ENCODE results near the gene CTNNBL1. TPM values are rescaled to one million over a fixed set of nuclear protein-coding genes. Genes with fewer than 3 reads are reported as not detected.

Gene CTNNBL1
- total and polyA plus RNA-seq, 3 donors from 2014 or later, result 50.4 to 119 (median 61.0) TPM

DNA sequence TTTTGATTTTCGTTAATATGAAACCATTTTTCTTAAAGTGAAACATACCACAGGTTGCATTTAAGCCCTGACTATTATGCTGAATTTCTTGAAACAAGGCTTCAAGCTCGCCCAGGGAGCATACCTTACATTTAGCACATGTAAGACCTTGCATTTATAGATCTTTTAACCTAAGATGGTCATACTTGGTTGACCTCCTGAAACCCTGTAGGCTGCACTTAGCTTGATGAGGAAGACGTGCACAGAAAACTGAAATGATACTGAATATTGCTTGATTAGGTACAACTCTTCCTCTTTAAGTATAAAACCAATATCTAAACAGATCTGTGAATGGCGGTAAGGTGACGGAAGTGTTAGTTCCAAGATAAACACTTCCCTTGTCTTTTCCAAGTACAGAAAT lies 82.2 kb downstream of the CTNNBL1 start:
- Histone ChIP-seq H3K4me1 (no peaks in the 10 kb centered on the region), H3K4me3 (no peak overlapping the region), H3K27me3 (no peaks in the 10 kb centered on the region), H3K36me3 (ENCODE audit: low read depth, missing control alignments) (no peaks in the 10 kb centered on the region), H3K27ac (no peak overlapping the region), H3K9me3 (no peaks in the 10 kb centered on the region)
- TF ChIP-seq, protein P1, sequence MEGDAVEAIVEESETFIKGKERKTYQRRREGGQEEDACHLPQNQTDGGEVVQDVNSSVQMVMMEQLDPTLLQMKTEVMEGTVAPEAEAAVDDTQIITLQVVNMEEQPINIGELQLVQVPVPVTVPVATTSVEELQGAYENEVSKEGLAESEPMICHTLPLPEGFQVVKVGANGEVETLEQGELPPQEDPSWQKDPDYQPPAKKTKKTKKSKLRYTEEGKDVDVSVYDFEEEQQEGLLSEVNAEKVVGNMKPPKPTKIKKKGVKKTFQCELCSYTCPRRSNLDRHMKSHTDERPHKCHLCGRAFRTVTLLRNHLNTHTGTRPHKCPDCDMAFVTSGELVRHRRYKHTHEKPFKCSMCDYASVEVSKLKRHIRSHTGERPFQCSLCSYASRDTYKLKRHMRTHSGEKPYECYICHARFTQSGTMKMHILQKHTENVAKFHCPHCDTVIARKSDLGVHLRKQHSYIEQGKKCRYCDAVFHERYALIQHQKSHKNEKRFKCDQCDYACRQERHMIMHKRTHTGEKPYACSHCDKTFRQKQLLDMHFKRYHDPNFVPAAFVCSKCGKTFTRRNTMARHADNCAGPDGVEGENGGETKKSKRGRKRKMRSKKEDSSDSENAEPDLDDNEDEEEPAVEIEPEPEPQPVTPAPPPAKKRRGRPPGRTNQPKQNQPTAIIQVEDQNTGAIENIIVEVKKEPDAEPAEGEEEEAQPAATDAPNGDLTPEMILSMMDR (IDR thresholded peaks at IDR 0.05), result no peak
- TF ChIP-seq POLR2A (IDR thresholded peaks at IDR 0.05), result no peak
- 95% methylated on average over 5 of the region's 5 CpGs for WGBS, 2 donors
- DNase-seq, result no peak
- intact Hi-C loops (cut with DNase I; ENCODE audit: low total_unique reads), result no loop called here

DNA sequence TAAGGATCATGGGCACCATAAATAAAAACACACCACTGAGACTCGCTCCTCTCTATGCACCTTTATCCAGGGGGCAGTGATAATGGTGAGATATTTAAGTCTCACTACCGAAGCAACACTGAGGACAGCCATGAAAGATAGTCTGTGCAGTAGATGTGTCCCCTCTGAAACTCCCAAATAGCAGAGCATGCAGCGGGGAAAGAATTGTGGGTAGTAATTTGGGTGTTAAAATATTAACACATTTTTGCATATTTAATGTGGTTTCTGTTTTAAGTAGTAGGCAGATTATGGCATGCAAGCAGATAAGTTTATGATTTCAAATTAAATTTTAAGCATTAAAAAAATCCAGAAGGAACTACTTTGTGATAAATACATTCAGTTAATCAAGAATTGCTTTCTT lies 82.7 kb downstream of the CTNNBL1 start:
- DNase-seq, result no peak
- no peaks in the 10 kb centered on the region for H3K36me3 ChIP-seq (ENCODE audit: low read depth, missing control alignments)
- WGBS, 2 donors, result 95% methylated on average over 3 of the region's 3 CpGs
- no peak overlapping the region for H3K27ac ChIP-seq
- no peaks in the 10 kb centered on the region for H3K4me1 ChIP-seq
- TF ChIP-seq, protein P1 (IDR thresholded peaks at IDR 0.05), result no peak
- no peak for TF ChIP-seq POLR2A (IDR thresholded peaks at IDR 0.05)
- H3K4me3 ChIP-seq, result no peak overlapping the region
- H3K27me3 ChIP-seq, result no peaks in the 10 kb centered on the region
- H3K9me3 ChIP-seq, result no peaks in the 10 kb centered on the region
- intact Hi-C loops (cut with DNase I; ENCODE audit: low total_unique reads), result no loop called here

DNA sequence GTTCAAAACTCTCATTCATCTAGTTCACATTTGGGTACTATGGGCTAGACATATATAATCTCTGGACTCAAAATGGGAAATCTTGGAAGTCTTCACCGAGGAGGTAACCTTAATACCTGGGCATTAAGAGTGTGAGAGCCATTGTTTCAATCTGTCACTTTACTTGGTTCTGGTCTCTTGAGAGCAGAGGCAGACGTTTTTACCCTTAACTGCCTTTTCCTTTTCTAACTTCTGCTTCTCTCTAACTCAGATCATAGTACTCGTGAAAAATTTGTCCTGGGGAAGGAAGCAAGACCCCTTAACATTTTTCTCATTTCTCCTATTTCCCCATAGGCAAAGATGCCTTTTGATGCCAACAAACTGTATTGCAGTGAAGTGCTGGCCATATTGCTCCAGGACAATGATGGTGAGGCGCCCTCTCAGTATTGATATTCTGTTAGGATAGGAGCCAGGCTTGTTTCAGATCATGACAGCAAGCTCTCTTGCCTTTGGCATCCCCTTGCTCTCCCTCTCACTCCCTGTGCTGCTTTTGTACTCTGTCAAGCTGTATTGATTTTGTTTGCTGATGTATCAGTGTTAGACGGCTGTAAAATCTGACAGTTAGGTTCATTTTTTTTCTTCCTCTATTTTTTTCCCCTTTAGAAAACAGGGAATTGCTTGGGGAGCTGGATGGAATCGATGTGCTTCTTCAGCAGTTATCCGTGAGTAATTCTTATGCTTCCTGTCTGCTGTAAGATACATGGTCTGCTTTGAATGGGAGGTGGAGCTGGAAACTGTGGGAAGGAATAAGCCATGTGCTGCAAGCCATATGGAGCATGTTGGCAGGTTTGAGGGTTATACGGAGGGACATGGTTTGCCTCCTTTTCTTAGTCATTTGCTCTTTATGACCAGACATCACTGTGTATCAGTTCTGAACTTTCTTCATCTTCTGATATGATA lies 83.5 kb downstream of the CTNNBL1 start:
- Histone ChIP-seq H3K9me3 (no peaks in the 10 kb centered on the region), H3K4me1 (no peaks in the 10 kb centered on the region), H3K4me3 (no peak overlapping the region), H3K27me3 (no peaks in the 10 kb centered on the region), H3K27ac (no peak overlapping the region), H3K36me3 (ENCODE audit: low read depth, missing control alignments) (no peaks in the 10 kb centered on the region)
- intact Hi-C loops (cut with DNase I; ENCODE audit: low total_unique reads), result no loop called here
- WGBS, 2 donors, result 87 to 90% methylated on average over 8 of the region's 8 CpGs
- DNase-seq, result no peak
- TF ChIP-seq, protein P1 (IDR thresholded peaks at IDR 0.05), result no peak
- no peak for TF ChIP-seq POLR2A (IDR thresholded peaks at IDR 0.05)

DNA sequence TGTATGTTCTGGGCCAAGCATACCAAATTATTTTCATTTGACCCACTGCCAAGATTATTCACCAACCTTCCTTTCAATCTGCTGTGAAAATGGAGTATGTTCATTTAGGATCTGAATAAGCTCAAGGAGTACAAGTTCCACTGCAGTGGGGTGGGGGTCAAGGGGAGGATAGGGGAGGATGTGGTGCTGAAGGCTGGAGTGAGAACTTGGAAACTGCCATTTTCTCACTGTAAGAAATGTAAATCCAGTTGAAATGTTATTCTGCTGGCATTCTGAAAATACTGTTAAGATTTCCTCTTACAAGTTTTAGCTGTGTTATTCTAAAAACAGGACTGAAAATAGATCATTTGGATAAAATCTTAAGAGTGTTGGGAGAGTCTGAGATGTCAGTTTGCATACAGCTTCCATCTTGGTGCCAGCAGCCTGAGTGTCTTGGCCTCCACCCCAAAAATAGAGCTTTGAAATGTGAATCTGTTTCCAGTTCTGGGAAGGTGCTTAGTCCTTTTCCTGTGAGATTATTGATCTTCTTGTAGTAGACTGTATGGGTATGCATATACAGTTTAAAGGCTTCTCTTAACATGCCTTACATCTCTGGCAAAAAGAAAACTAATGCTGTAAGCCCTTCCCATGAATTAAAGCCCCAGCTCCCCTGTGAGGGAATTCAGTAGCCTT lies 84.3 kb downstream of the CTNNBL1 start:
- no peak for TF ChIP-seq POLR2A (IDR thresholded peaks at IDR 0.05)
- TF ChIP-seq, protein P1 (IDR thresholded peaks at IDR 0.05), result no peak
- DNase-seq, result no peak
- Histone ChIP-seq H3K27ac (no peak overlapping the region), H3K27me3 (no peaks in the 10 kb centered on the region), H3K9me3 (no peaks in the 10 kb centered on the region), H3K4me3 (no peak overlapping the region), H3K4me1 (no peaks in the 10 kb centered on the region), H3K36me3 (ENCODE audit: low read depth, missing control alignments) (no peaks in the 10 kb centered on the region)
- intact Hi-C loops (cut with DNase I; ENCODE audit: low total_unique reads), result no loop called here

Data from testis (tissue), 3 donors.